H1 (cell line): ENCODE data around the gene PDE4B. TPM values are rescaled to one million over a fixed set of nuclear protein-coding genes. Genes with fewer than 3 reads are reported as not detected.

ENCODE experiments used
- CTCF ChIA-PET: fragments of 300-600 bp; sonication (Branson Sonifier 250); formaldehyde crosslinking; loops from one replicate; lab custom pipeline; 2021; ENCODE audit not compliant: partially characterized antibody; lab: Charles Lee
- POLR2A ChIA-PET: fragments of 300-600 bp; sonication (Branson Sonifier 250); formaldehyde crosslinking; loops from one replicate; lab custom pipeline; 2021; ENCODE audit warnings: inconsistent platforms; ENCODE audit not compliant: partially characterized antibody; lab: Charles Lee
- DNase-seq, 2 experiments: peaks; one replicate each; pipeline versions ENCODE4 v3.0.0 to v3.0.0-alpha.2; 2010 to 2022; ENCODE audit warnings: low spot score in 2 of 2, low read depth in 1 of 2, mixed read lengths in 1 of 2
- FAIRE-seq: peaks from 2 replicates; lab custom pipeline; 2011; peaks lifted over from hg19 to GRCh38; lab: Jason Lieb, UNC
- H2AFZ ChIP-seq: 2 replicates; pipeline ENCODE4 v1.8.1; 2012; ENCODE audit warnings: low read length, inconsistent platforms
- H2AK5ac ChIP-seq: 2 replicates; pipeline ENCODE4 v1.6.1; 2013; ENCODE audit warnings: low read depth, low read length
- H2BK120ac ChIP-seq: replicated peaks from 2 replicates; pipeline ENCODE3; 2013; ENCODE audit warnings: low read depth, low read length, inconsistent platforms
- H2BK12ac ChIP-seq: 2 replicates; pipeline ENCODE4 v1.6.1; 2013; ENCODE audit warnings: low read depth, low read length
- H2BK15ac ChIP-seq: 2 replicates; pipeline ENCODE4 v1.6.1; 2013; ENCODE audit warnings: low read length
- H2BK20ac ChIP-seq: 2 replicates; pipeline ENCODE4 v1.6.1; 2013; ENCODE audit warnings: low read length
- H2BK5ac ChIP-seq: 2 replicates; pipeline ENCODE4 v1.6.1; 2013; ENCODE audit warnings: low read depth, low read length
- H3K14ac ChIP-seq: 2 replicates; pipeline ENCODE4 v1.6.1; 2013; ENCODE audit warnings: inconsistent platforms; ENCODE audit not compliant: insufficient read length
- H3K18ac ChIP-seq: 2 replicates; pipeline ENCODE4 v1.6.1; 2013; ENCODE audit warnings: low read length; ENCODE audit errors: extremely low read depth
- H3K23ac ChIP-seq: 2 replicates; pipeline ENCODE4 v1.6.1; 2013; ENCODE audit warnings: inconsistent platforms; ENCODE audit not compliant: insufficient read length
- H3K23me2 ChIP-seq: 2 replicates; pipeline ENCODE4 v1.6.1; 2013; ENCODE audit warnings: low read depth, low read length
- H3K27ac ChIP-seq: 2 replicates; pipeline ENCODE4 v1.6.1; 2011; ENCODE audit warnings: low read depth, low read length, inconsistent platforms
- H3K27me3 ChIP-seq, 4 experiments: replicated peaks in 1 of 4; 1 replicate in 1 of 4; 2 replicates in 3 of 4; pipeline versions ENCODE4 v1.6.1 to v1.8.1; 2011 to 2013; ENCODE audit warnings: low read length in 3 of 4, mild to moderate bottlenecking in 3 of 4, inconsistent platforms in 2 of 4, mixed read lengths in 2 of 4, moderate library complexity in 1 of 4; ENCODE audit not compliant: control insufficient read depth in 3 of 4, insufficient read depth in 3 of 4; ENCODE audit errors: extremely low read depth in 1 of 4
- H3K36me3 ChIP-seq, 4 experiments: 2 replicates each; pipeline versions ENCODE4 v1.6.1 to v1.8.1; 2011 to 2013; ENCODE audit warnings: mild to moderate bottlenecking in 4 of 4, low read length in 3 of 4, moderate library complexity in 2 of 4, control low read depth in 1 of 4, inconsistent platforms in 1 of 4; ENCODE audit not compliant: insufficient read depth in 4 of 4, control insufficient read depth in 2 of 4
- H3K4ac ChIP-seq: replicated peaks from 2 replicates; pipeline ENCODE3; 2013; ENCODE audit warnings: low read length, low read depth, mixed read lengths, inconsistent platforms; ENCODE audit not compliant: insufficient read length
- H3K4me1 ChIP-seq, 4 experiments: replicated peaks in 1 of 4; 1 replicate in 1 of 4; 2 replicates in 3 of 4; pipeline versions ENCODE4 v1.6.1 to v1.8.1; 2011 to 2013; ENCODE audit warnings: low read length in 3 of 4, inconsistent platforms in 2 of 4, mixed read lengths in 1 of 4; ENCODE audit not compliant: insufficient read depth in 4 of 4, control insufficient read depth in 3 of 4
- H3K4me2 ChIP-seq, 2 experiments: 2 replicates each; pipeline versions ENCODE4 v1.6.1 to v1.8.1; 2011 to 2013; ENCODE audit warnings: low read depth in 2 of 2, low read length in 2 of 2, control low read depth in 1 of 2, inconsistent platforms in 1 of 2, mild to moderate bottlenecking in 1 of 2; ENCODE audit not compliant: insufficient read depth in 1 of 2
- H3K4me3 ChIP-seq, 4 experiments: fragments of 200-600, 300-600 bp in 1 of 4; sonication (generic), shearing (Covaris generic), sonication (Bioruptor Twin) in 1 of 4; 2 replicates each; pipeline versions ENCODE4 v1.5.1 to v1.8.1; 2011 to 2016; ENCODE audit warnings: low read length in 4 of 4, low read depth in 3 of 4, control low read depth in 2 of 4, inconsistent platforms in 2 of 4, mild to moderate bottlenecking in 2 of 4, mixed read lengths in 1 of 4, moderate library complexity in 1 of 4; ENCODE audit not compliant: insufficient read depth in 2 of 4; ENCODE audit errors: extremely low read depth in 1 of 4
- H3K56ac ChIP-seq: replicated peaks from 2 replicates; pipeline ENCODE3; 2013; ENCODE audit warnings: low read depth, mild to moderate bottlenecking, mixed read lengths, low read length, inconsistent platforms; ENCODE audit not compliant: insufficient read length
- H3K79me1 ChIP-seq: 2 replicates; pipeline ENCODE4 v1.6.1; 2013; ENCODE audit warnings: low read depth, low read length, control low read depth
- H3K79me2 ChIP-seq, 2 experiments: 2 replicates each; pipeline versions ENCODE4 v1.6.1 to v1.8.1; 2012 to 2013; ENCODE audit warnings: low read length in 2 of 2, mild to moderate bottlenecking in 2 of 2, inconsistent platforms in 1 of 2; ENCODE audit not compliant: insufficient read depth in 2 of 2, control insufficient read depth in 1 of 2
- H3K9ac ChIP-seq, 4 experiments: replicated peaks in 1 of 4; 1 replicate in 1 of 4; 2 replicates in 3 of 4; pipeline versions ENCODE4 v1.6.1 to v1.8.1; 2011 to 2013; ENCODE audit warnings: low read depth in 3 of 4, low read length in 3 of 4, control low read depth in 2 of 4, mild to moderate bottlenecking in 2 of 4, moderate library complexity in 2 of 4, inconsistent platforms in 1 of 4; ENCODE audit errors: extremely low read depth in 1 of 4
- H3K9me3 ChIP-seq, 2 experiments: 2 replicates each; pipeline versions ENCODE4 v1.6.1 to v1.8.1; 2012 to 2013; ENCODE audit warnings: mild to moderate bottlenecking in 2 of 2, moderate library complexity in 2 of 2, control low read depth in 1 of 2, inconsistent platforms in 1 of 2, low read depth in 1 of 2, low read length in 1 of 2, mixed read lengths in 1 of 2; ENCODE audit not compliant: insufficient read depth in 2 of 2
- H4K20me1 ChIP-seq, 2 experiments: replicated peaks in 1 of 2; 2 replicates each; pipeline versions ENCODE3 to v1.8.1; 2011 to 2013; ENCODE audit warnings: inconsistent platforms in 2 of 2, low read length in 2 of 2, mild to moderate bottlenecking in 1 of 2; ENCODE audit not compliant: insufficient read depth in 2 of 2, control insufficient read depth in 1 of 2
- H4K5ac ChIP-seq: 2 replicates; pipeline ENCODE4 v1.6.1; 2013; ENCODE audit warnings: low read length, low read depth, mixed read lengths, inconsistent platforms; ENCODE audit not compliant: insufficient read length
- H4K8ac ChIP-seq: 2 replicates; pipeline ENCODE4 v1.8.0; 2013; ENCODE audit warnings: mild to moderate bottlenecking, moderate library complexity, low read length, inconsistent platforms; ENCODE audit not compliant: insufficient read depth; ENCODE audit errors: extremely low read depth
- H4K91ac ChIP-seq: replicated peaks from 2 replicates; pipeline ENCODE3; 2013; ENCODE audit warnings: low read length, mixed read lengths, inconsistent platforms; ENCODE audit not compliant: insufficient read length
- BACH1 ChIP-seq: IDR thresholded peaks from 2 replicates; pipeline ENCODE4 v1.6.1; 2012; ENCODE audit warnings: low read length, improper control_type of control experiment
- CEBPB ChIP-seq: IDR thresholded peaks from 2 replicates; pipeline ENCODE4 v1.6.1; 2012; ENCODE audit warnings: low read depth, low read length
- CHD2 ChIP-seq: IDR thresholded peaks from 2 replicates; pipeline ENCODE4 v1.6.1; 2012; ENCODE audit warnings: low read length, improper control_type of control experiment
- CTCF ChIP-seq, 3 experiments: IDR thresholded peaks; 1 replicate in 2 of 3; 2 replicates in 1 of 3; pipeline versions ENCODE4 v1.5.1 to v1.6.1; 2011; ENCODE audit warnings: low read length in 3 of 3, mild to moderate bottlenecking in 3 of 3, inconsistent platforms in 2 of 3, low read depth in 1 of 3, moderate library complexity in 1 of 3; ENCODE audit not compliant: insufficient read depth in 1 of 3; ENCODE audit errors: control extremely low read depth in 1 of 3
- EP300 ChIP-seq, 2 experiments: IDR thresholded peaks; 1 replicate in 1 of 2; 2 replicates in 1 of 2; pipeline ENCODE4 v1.6.1; 2011 to 2012; ENCODE audit warnings: low read depth in 2 of 2, low read length in 2 of 2, mild to moderate bottlenecking in 2 of 2, borderline replicate concordance in 1 of 2, inconsistent platforms in 1 of 2, moderate library complexity in 1 of 2
- FOSL1 ChIP-seq: IDR thresholded peaks from 2 replicates; pipeline ENCODE4 v1.6.1; 2011; ENCODE audit warnings: mild to moderate bottlenecking, low read depth, low read length, moderate library complexity; ENCODE audit not compliant: insufficient read depth
- TEAD4 ChIP-seq: IDR thresholded peaks from 2 replicates; pipeline ENCODE4 v1.6.1; 2012; ENCODE audit warnings: low read depth, low read length, inconsistent platforms, mixed read lengths
- YY1 ChIP-seq: IDR thresholded peaks from 2 replicates; pipeline ENCODE4 v1.6.1; 2011; ENCODE audit warnings: low read depth, mild to moderate bottlenecking, low read length
- WGBS, 2 experiments: shearing (Covaris generic) in 1 of 2; methylation state at CpG; one replicate each; pipeline versions ENCODE4 v1.1.6 to v1.1.7; 2013 to 2015; ENCODE audit warnings: low lambda C conversion rate in 2 of 2, mixed read lengths in 2 of 2, inconsistent platforms in 1 of 2, low coverage in 1 of 2, missing lambda C conversion rate in 1 of 2; ENCODE audit not compliant: insufficient replicate concordance in 2 of 2, insufficient coverage in 1 of 2, insufficient read length in 1 of 2; ENCODE audit errors: extremely low coverage in 1 of 2, missing lambda C conversion rate in 1 of 2; 5-methylcytosine and 5-hydroxymethylcytosine counted together
- polyA plus RNA-seq, 7 experiments: library from polyadenylated mRNA; depleted of rRNA in 3 of 7; stranded (reverse) in 5 of 7; unstranded in 2 of 7; fragments of >200 nt in 5 of 7; fragments of 200-250 nt in 2 of 7; gene quantifications; 1 replicate in 5 of 7; 2 replicates in 1 of 7; 4 replicates in 1 of 7; pipeline versions ENCODE4 v1.2.1 to v1.2.3, GENCODE V29; 2011 to 2013; ENCODE audit warnings: missing spikeins in 2 of 7, mixed read lengths in 2 of 7
- total RNA-seq: library from RNA; stranded (reverse); fragmentation: NEBNext Ultra II Directional; extraction: Animal tissue kit (Norgen Biotek cat#: 25700); gene quantifications from 2 replicates; pipeline ENCODE4 v1.2.1, GENCODE V29; 2021
- TF ChIP-seq, protein P1 (sequence below): IDR thresholded peaks from 2 replicates; pipeline ENCODE4 v1.6.1; 2011; ENCODE audit warnings: low read depth, mild to moderate bottlenecking, low read length; ENCODE audit not compliant: insufficient read depth
- TF ChIP-seq, protein P2 (sequence below): IDR thresholded peaks from 2 replicates; pipeline ENCODE4 v1.6.1; 2011; ENCODE audit warnings: low read length, improper control_type of control experiment

PDE4B gene
- total and polyA plus RNA-seq, 2 of the 8 experiments (the other 6 are each of a cell fraction or from before 2014, with no cell fraction given) = 5.0 to 15.1 TPM

GRCh38 chr1:66226985-66227384, 434.3 kb downstream of the PDE4B start:
- Histone ChIP-seq H3K9me3 (no peaks in the 10 kb centered on the region), H3K27ac (no peak overlapping the region), H3K4me3 (no peak overlapping the region), H3K23ac (no peak overlapping the region), H3K18ac (no peak overlapping the region), H2BK120ac (no peak overlapping the region), H2AFZ (no peak overlapping the region), H3K23me2 (no peaks in the 10 kb centered on the region), H3K36me3 (no peaks in the 10 kb centered on the region), H2AK5ac (no peak overlapping the region), H4K5ac (no peak overlapping the region), H2BK12ac (no peak overlapping the region), H2BK5ac (no peak overlapping the region), H4K20me1 (no peaks in the 10 kb centered on the region), H3K4me2 (no peak overlapping the region), H3K79me1 (no peaks in the 10 kb centered on the region), H4K91ac (no peak overlapping the region), H2BK20ac (no peak overlapping the region), H3K9ac (no peak overlapping the region), H3K79me2 (no peaks in the 10 kb centered on the region), H2BK15ac (no peak overlapping the region), H3K4me1 (0 out of 7 replicates have a peak, but pooled peaks cover 0 to 2% (median 0%) of the 10 kb centered on the region in 4 experiments), H4K8ac (no peak overlapping the region), H3K4ac (no peak overlapping the region), H3K56ac (no peak overlapping the region), H3K27me3 (no peaks in the 10 kb centered on the region), H3K14ac (no peak overlapping the region)
- POLR2A ChIA-PET = no interaction called here
- DNase-seq (no peak), FAIRE-seq (no peak)
- WGBS, 2 experiments = 95% methylated on average over 4 of the region's 4 CpGs; no CpG with 5 or more reads in 1 of the 2 experiments
- CTCF ChIA-PET = interaction anchor here (1.0 to 10.9 kb wide), 4 partner anchors 10 to 508 kb away, joined by 3 to 80 read pairs (median 5); no protein-coding TSS in a partner anchor
- TF ChIP-seq, protein P1, sequence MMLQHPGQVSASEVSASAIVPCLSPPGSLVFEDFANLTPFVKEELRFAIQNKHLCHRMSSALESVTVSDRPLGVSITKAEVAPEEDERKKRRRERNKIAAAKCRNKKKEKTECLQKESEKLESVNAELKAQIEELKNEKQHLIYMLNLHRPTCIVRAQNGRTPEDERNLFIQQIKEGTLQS = no peak
- TF ChIP-seq, protein P2, sequence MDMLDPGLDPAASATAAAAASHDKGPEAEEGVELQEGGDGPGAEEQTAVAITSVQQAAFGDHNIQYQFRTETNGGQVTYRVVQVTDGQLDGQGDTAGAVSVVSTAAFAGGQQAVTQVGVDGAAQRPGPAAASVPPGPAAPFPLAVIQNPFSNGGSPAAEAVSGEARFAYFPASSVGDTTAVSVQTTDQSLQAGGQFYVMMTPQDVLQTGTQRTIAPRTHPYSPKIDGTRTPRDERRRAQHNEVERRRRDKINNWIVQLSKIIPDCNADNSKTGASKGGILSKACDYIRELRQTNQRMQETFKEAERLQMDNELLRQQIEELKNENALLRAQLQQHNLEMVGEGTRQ = no peak
- TF ChIP-seq CHD2 = no peak
- no peak for TF ChIP-seq BACH1
- no peak for TF ChIP-seq CEBPB
- TF ChIP-seq YY1 = no peak
- TF ChIP-seq EP300 (IDR thresholded peaks at IDR 0.05; ENCODE audit: borderline replicate concordance in 1 of 2, low read depth in 2 of 2, low read length in 2 of 2) = no peak
- no peak for TF ChIP-seq FOSL1
- TF ChIP-seq TEAD4 = no peak
- TF ChIP-seq CTCF (IDR thresholded peaks at IDR 0.05; ENCODE audit: control extremely low read depth in 1 of 3, insufficient read depth in 1 of 3, low read depth in 1 of 3, low read length in 3 of 3) = no peak
